Naive thymus-derived CD8-positive, alpha-beta T cell (primary cell): ENCODE data around the gene IPO5. TPM values are rescaled to one million over a fixed set of nuclear protein-coding genes. Genes with fewer than 3 reads are reported as not detected.

Experiments used
- ATAC-seq, 2 donors: fragments of 150-1000 bp; cut with Tn5 transposase in 1 of 2; sonication (Bioruptor Pico), chemical (Tn5 transposase) in 1 of 2; 1 replicate in 1 of 2; 2 replicates in 1 of 2; pipeline ENCODE4 v1.10.0; 2021; ENCODE audit warnings: mild to moderate bottlenecking in 2 of 2, moderate library complexity in 2 of 2
- POLR2A ChIA-PET: fragments of 350-600 bp; sonication (Branson Sonifier 250); formaldehyde crosslinking; loops from one replicate; lab custom pipeline; 2021; ENCODE audit warnings: antibody characterized with exemption; lab: Charles Lee
- DNase-seq, 10 donors: peaks; one replicate each; pipeline versions ENCODE4 v3.0.0 to v3.0.0-alpha.2; 2020 to 2022
- H3K27ac Mint-ChIP-seq, 10 donors: one replicate each; pipeline ENCODE4 v1.8.0; 2020 to 2022; ENCODE audit warnings: mild to moderate bottlenecking in 10 of 10, mixed read lengths in 10 of 10, moderate library complexity in 4 of 10, inconsistent platforms in 1 of 10
- H3K27me3 Mint-ChIP-seq, 5 donors: one replicate each; pipeline ENCODE4 v1.8.0; 2021 to 2022; ENCODE audit warnings: mixed read lengths in 5 of 5
- H3K36me3 Mint-ChIP-seq, 3 donors: one replicate each; pipeline ENCODE4 v1.8.0; 2020 to 2022; ENCODE audit warnings: mixed read lengths in 3 of 3, mild to moderate bottlenecking in 2 of 3, inconsistent platforms in 1 of 3
- H3K4me1 Mint-ChIP-seq, 4 donors: one replicate each; pipeline ENCODE4 v1.8.0; 2021 to 2022; ENCODE audit warnings: mixed read lengths in 4 of 4
- H3K4me3 Mint-ChIP-seq, 10 donors: one replicate each; pipeline ENCODE4 v1.8.0; 2020 to 2022; ENCODE audit warnings: mild to moderate bottlenecking in 10 of 10, mixed read lengths in 10 of 10, moderate library complexity in 6 of 10, inconsistent platforms in 1 of 10
- H3K9me3 Mint-ChIP-seq, 9 donors: one replicate each; pipeline ENCODE4 v1.8.0; 2020 to 2022; ENCODE audit warnings: mixed read lengths in 9 of 9, mild to moderate bottlenecking in 3 of 9, inconsistent platforms in 1 of 9, moderate library complexity in 1 of 9
- polyA plus RNA-seq, 3 donors: library from polyadenylated mRNA; unstranded; fragments of 300-500 nt; fragmentation: Illumina TruSeq; gene quantifications; one replicate each; pipeline ENCODE4 v1.2.3, GENCODE V29; 2021
- total RNA-seq, 8 experiments: library from RNA in 2 of 8; stranded (reverse) in 2 of 8; gene quantifications; one replicate each; pipeline ENCODE4 v1.2.3 and lab custom pipeline; 2021 to 2026

Gene IPO5
- 10 to 100 TPM; 86.5 to 94.1 TPM for total RNA-seq
- 10 to 100 TPM; 33.1 to 38.8 (median 37.1) TPM for polyA plus RNA-seq
- total RNA-seq (lab: John Stamatoyannopoulos, UW): 101 to 462 (median 184) reads per million in 6 experiments

- DNase-seq: no peak
- Mint-ChIP-seq H3K4me1 (no peaks in the 10 kb centered on the region), H3K27ac (no peak within 1 kb of the TSS), H3K36me3 (peaks cover 0 to 5% (median 0%) of the 10 kb centered on the region in 3 donors), H3K4me3 (no peak within 1 kb of the TSS), H3K27me3 (peaks cover 0 to 6% (median 4%) of the 10 kb centered on the region in 5 donors), H3K9me3 (peaks cover 0 to 9% (median 3%) of the 10 kb centered on the region in 9 donors)
- no peak for ATAC-seq
- POLR2A ChIA-PET: no interaction called here
These were observed at the start of gene IPO5 for GRCh38 chr13:97953376-97953970. Gene IPO5, plus strand, starts transcription at chr13:97953675. Its CDS starts 23,022 bp downstream, at chr13:97976697.

- no peak overlapping the region for H3K27ac Mint-ChIP-seq
- peaks cover 12 to 48% (median 17%) of the 10 kb centered on the region in 5 donors for H3K27me3 Mint-ChIP-seq
- no peak for DNase-seq
- POLR2A ChIA-PET: no interaction called here
- H3K9me3 Mint-ChIP-seq: peaks cover 0 to 4% (median 0%) of the 10 kb centered on the region in 9 donors
- H3K36me3 Mint-ChIP-seq: peaks cover 0 to 5% (median 0%) of the 10 kb centered on the region in 3 donors
- no peaks in the 10 kb centered on the region for H3K4me1 Mint-ChIP-seq
- no peak for ATAC-seq
- no peak overlapping the region for H3K4me3 Mint-ChIP-seq
These were observed 49.4 kb upstream of the IPO5 start for GRCh38 chr13:97904059-97904458.

GRCh38 chr13:97905517-97905916 lies 48.0 kb upstream of the IPO5 start:
- no peak for DNase-seq
- H3K27ac Mint-ChIP-seq: no peak overlapping the region
- peaks cover 12 to 49% (median 17%) of the 10 kb centered on the region in 5 donors for H3K27me3 Mint-ChIP-seq
- POLR2A ChIA-PET: no interaction called here
- H3K4me3 Mint-ChIP-seq: no peak overlapping the region
- H3K9me3 Mint-ChIP-seq: peaks cover 0 to 4% (median 0%) of the 10 kb centered on the region in 9 donors
- H3K4me1 Mint-ChIP-seq: no peaks in the 10 kb centered on the region
- H3K36me3 Mint-ChIP-seq: peaks cover 0 to 5% (median 0%) of the 10 kb centered on the region in 3 donors
- ATAC-seq: no peak

- Mint-ChIP-seq H3K4me3 (no peak overlapping the region), H3K27me3 (peaks cover 9 to 78% (median 28%) of the 10 kb centered on the region in 5 donors)
- no peak for ATAC-seq
These were observed 42.0 kb upstream of the IPO5 start for GRCh38 chr13:97911311-97912138.

GRCh38 chr13:97912139-97912535 lies 41.3 kb upstream of the IPO5 start:
- POLR2A ChIA-PET: no interaction called here
- Mint-ChIP-seq H3K36me3 (peaks cover 0 to 15% (median 7%) of the 10 kb centered on the region in 3 donors), H3K9me3 (peaks cover 8 to 41% (median 20%) of the 10 kb centered on the region in 9 donors), H3K4me3 (no peak overlapping the region), H3K4me1 (no peaks in the 10 kb centered on the region), H3K27ac (no peak overlapping the region), H3K27me3 (peaks cover 9 to 75% (median 28%) of the 10 kb centered on the region in 5 donors)
- ATAC-seq: no peak
- no peak for DNase-seq

More at GRCh38 chr13:97911311-97912138, 42.0 kb upstream of the IPO5 start:
- peaks cover 0 to 15% (median 7%) of the 10 kb centered on the region in 3 donors for H3K36me3 Mint-ChIP-seq
- no peak for DNase-seq
- H3K4me1 Mint-ChIP-seq: no peaks in the 10 kb centered on the region
- POLR2A ChIA-PET: no interaction called here
- H3K9me3 Mint-ChIP-seq: peaks cover 8 to 40% (median 19%) of the 10 kb centered on the region in 9 donors
- H3K27ac Mint-ChIP-seq: no peak overlapping the region

- POLR2A ChIA-PET: no interaction called here
- H3K27me3 Mint-ChIP-seq: peaks cover 2 to 64% (median 19%) of the 10 kb centered on the region in 5 donors
These were observed 40.3 kb upstream of the IPO5 start for GRCh38 chr13:97913206-97913605.

GRCh38 chr13:97914540-97914939 lies 38.9 kb upstream of the IPO5 start:
- H3K4me1 Mint-ChIP-seq: no peaks in the 10 kb centered on the region
- H3K9me3 Mint-ChIP-seq: peaks cover 8 to 41% (median 20%) of the 10 kb centered on the region in 9 donors
- H3K27ac Mint-ChIP-seq: no peak overlapping the region
- POLR2A ChIA-PET: no interaction called here
- ATAC-seq: no peak
- no peak overlapping the region for H3K4me3 Mint-ChIP-seq
- peaks cover 0 to 15% (median 7%) of the 10 kb centered on the region in 3 donors for H3K36me3 Mint-ChIP-seq
- no peak for DNase-seq
- H3K27me3 Mint-ChIP-seq: peaks cover 2 to 51% (median 15%) of the 10 kb centered on the region in 5 donors

More at GRCh38 chr13:97913206-97913605, 40.3 kb upstream of the IPO5 start:
- DNase-seq (no peak), ATAC-seq (no peak)
- H3K36me3 Mint-ChIP-seq: peaks cover 0 to 15% (median 7%) of the 10 kb centered on the region in 3 donors
- H3K27ac Mint-ChIP-seq: no peak overlapping the region
- H3K4me1 Mint-ChIP-seq: no peaks in the 10 kb centered on the region
- no peak overlapping the region for H3K4me3 Mint-ChIP-seq
- H3K9me3 Mint-ChIP-seq: peaks cover 8 to 41% (median 20%) of the 10 kb centered on the region in 9 donors

- Mint-ChIP-seq H3K27me3 (peaks cover 3 to 17% (median 5%) of the 10 kb centered on the region in 5 donors), H3K9me3 (peaks cover 0 to 3% (median 2%) of the 10 kb centered on the region in 9 donors), H3K4me1 (no peaks in the 10 kb centered on the region), H3K4me3 (no peak overlapping the region), H3K36me3 (no peaks in the 10 kb centered on the region), H3K27ac (peak overlapping the region in 1 of 10 donors; percentile 48)
- POLR2A ChIA-PET: no interaction called here
- no peak for DNase-seq
- ATAC-seq: no peak
These were observed 32.2 kb upstream of the IPO5 start for GRCh38 chr13:97921176-97921816.

- POLR2A ChIA-PET: no interaction called here
- DNase-seq (no peak), ATAC-seq (no peak)
- Mint-ChIP-seq H3K9me3 (no peaks in the 10 kb centered on the region), H3K27ac (no peak overlapping the region), H3K27me3 (peaks cover 5 to 16% (median 10%) of the 10 kb centered on the region in 5 donors), H3K36me3 (no peaks in the 10 kb centered on the region), H3K4me1 (no peaks in the 10 kb centered on the region), H3K4me3 (no peak overlapping the region)
These were observed 25.2 kb upstream of the IPO5 start for GRCh38 chr13:97928301-97928700.

- Mint-ChIP-seq H3K36me3 (no peaks in the 10 kb centered on the region), H3K9me3 (no peaks in the 10 kb centered on the region), H3K4me1 (no peaks in the 10 kb centered on the region), H3K27ac (no peak overlapping the region), H3K4me3 (no peak overlapping the region), H3K27me3 (peaks cover 15 to 39% (median 22%) of the 10 kb centered on the region in 5 donors)
- POLR2A ChIA-PET: no interaction called here
- DNase-seq (no peak), ATAC-seq (no peak)
These were observed 21.4 kb upstream of the IPO5 start for GRCh38 chr13:97932036-97932435.

- DNase-seq (no peak), ATAC-seq (no peak)
- no peaks in the 10 kb centered on the region for H3K9me3 Mint-ChIP-seq
- H3K27me3 Mint-ChIP-seq: peaks cover 15 to 45% (median 24%) of the 10 kb centered on the region in 5 donors
- H3K36me3 Mint-ChIP-seq: no peaks in the 10 kb centered on the region
- no peak overlapping the region for H3K27ac Mint-ChIP-seq
- POLR2A ChIA-PET: no interaction called here
- no peaks in the 10 kb centered on the region for H3K4me1 Mint-ChIP-seq
- H3K4me3 Mint-ChIP-seq: no peak overlapping the region
These were observed 20.8 kb upstream of the IPO5 start for GRCh38 chr13:97932647-97933046.

- ATAC-seq: no peak
- Mint-ChIP-seq H3K4me3 (no peak overlapping the region), H3K27me3 (peaks cover 20 to 56% (median 29%) of the 10 kb centered on the region in 5 donors), H3K9me3 (no peaks in the 10 kb centered on the region), H3K4me1 (no peaks in the 10 kb centered on the region), H3K36me3 (no peaks in the 10 kb centered on the region), H3K27ac (no peak overlapping the region)
- POLR2A ChIA-PET: no interaction called here
- no peak for DNase-seq
These were observed 19.7 kb upstream of the IPO5 start for GRCh38 chr13:97933776-97934175.
